Endothelial cell of umbilical vein (primary cell): ENCODE data around the gene INPP5E. TPM values are rescaled to one million over a fixed set of nuclear protein-coding genes. Genes with fewer than 3 reads are reported as not detected.

ENCODE experiments used
- BruUV-seq: library from RNA; stranded (reverse); fragments of 400-500 nt; replicated peaks from 2 replicates; lab custom pipeline; 2021; lab: Mats Ljungman, UMichigan
- CTCF ChIA-PET: fragments of 300-600, 350-600 bp; sonication (Branson Sonifier 250); formaldehyde crosslinking; loops from one replicate; lab custom pipeline; 2021; ENCODE audit warnings: antibody characterized with exemption, inconsistent platforms; lab: Charles Lee
- POLR2A ChIA-PET: fragments of 300-600, 350-600 bp; sonication (Branson Sonifier 250); formaldehyde crosslinking; loops from one replicate; lab custom pipeline; 2021; ENCODE audit warnings: antibody characterized with exemption, inconsistent platforms; lab: Charles Lee
- DNase-seq: peaks from one replicate; pipeline ENCODE4 v3.0.0-alpha.2; 2011; ENCODE audit warnings: low read depth, low spot score
- FAIRE-seq: peaks from 2 replicates; lab custom pipeline; 2011; peaks lifted over from hg19 to GRCh38; lab: Jason Lieb, UNC
- H2AFZ ChIP-seq: 2 replicates; pipeline ENCODE4 v1.6.0; 2012; ENCODE audit warnings: low read depth, low read length, control low read depth, inconsistent platforms
- H3K27ac ChIP-seq: 2 replicates; pipeline ENCODE4 v1.5.1; 2011; ENCODE audit warnings: low read depth, mild to moderate bottlenecking, control low read depth, low read length, moderate library complexity; ENCODE audit not compliant: insufficient read depth
- H3K27me3 ChIP-seq, 2 experiments: 2 replicates each; pipeline versions ENCODE4 v1.6.0 to v1.6.1; 2011; ENCODE audit warnings: low read length in 2 of 2, mixed read lengths in 1 of 2; ENCODE audit not compliant: control insufficient read depth in 2 of 2, insufficient read depth in 2 of 2
- H3K36me3 ChIP-seq, 2 experiments: 2 replicates in 1 of 2; 3 replicates in 1 of 2; pipeline ENCODE4 v1.5.1; 2011; ENCODE audit warnings: low read length in 2 of 2, mild to moderate bottlenecking in 1 of 2, moderate library complexity in 1 of 2; ENCODE audit not compliant: control insufficient read depth in 2 of 2, insufficient read depth in 2 of 2; ENCODE audit errors: extremely low read depth in 1 of 2
- H3K4me1 ChIP-seq: 3 replicates; pipeline ENCODE4 v1.5.1; 2011; ENCODE audit warnings: mild to moderate bottlenecking, low read length; ENCODE audit not compliant: control insufficient read depth, insufficient read depth; ENCODE audit errors: extremely low read depth
- H3K4me2 ChIP-seq: 2 replicates; pipeline ENCODE4 v1.6.1; 2011; ENCODE audit warnings: low read length, control low read depth, mixed read lengths; ENCODE audit not compliant: insufficient read depth
- H3K4me3 ChIP-seq, 3 experiments: fragments of 200-600 bp in 1 of 3; sonication (generic), shearing (Covaris generic) in 1 of 3; replicated peaks in 1 of 3; 2 replicates each; pipeline ENCODE4 v1.5.1; 2011 to 2016; ENCODE audit warnings: control low read depth in 3 of 3, low read length in 3 of 3, mild to moderate bottlenecking in 2 of 3, inconsistent platforms in 1 of 3, low read depth in 1 of 3, moderate library complexity in 1 of 3; ENCODE audit not compliant: insufficient read depth in 1 of 3
- H3K79me2 ChIP-seq: 2 replicates; pipeline ENCODE4 v1.6.0; 2012; ENCODE audit warnings: low read length, inconsistent platforms; ENCODE audit not compliant: control insufficient read depth, insufficient read depth
- H3K9ac ChIP-seq: replicated peaks from 2 replicates; pipeline ENCODE3; 2011; ENCODE audit warnings: low read length, control low read depth; ENCODE audit not compliant: insufficient read depth; ENCODE audit errors: extremely low read depth
- H3K9me1 ChIP-seq: replicated peaks from 3 replicates; pipeline ENCODE4 v1.6.0; 2011; ENCODE audit warnings: mild to moderate bottlenecking, low read length; ENCODE audit not compliant: control insufficient read depth, insufficient read depth; ENCODE audit errors: extremely low read depth
- H3K9me3 ChIP-seq: replicated peaks from 2 replicates; pipeline ENCODE4 v1.5.1; 2012; ENCODE audit warnings: low read length, inconsistent platforms; ENCODE audit not compliant: control insufficient read depth, insufficient read depth
- H4K20me1 ChIP-seq: replicated peaks from 2 replicates; pipeline ENCODE3; 2011; ENCODE audit warnings: mild to moderate bottlenecking, low read length; ENCODE audit not compliant: control insufficient read depth, insufficient read depth; ENCODE audit errors: extremely low read depth
- CTCF ChIP-seq, 2 donors: IDR thresholded peaks; 1 replicate in 1 of 2; 2 replicates in 1 of 2; pipeline ENCODE4 v1.5.1; 2011; ENCODE audit warnings: low read length in 2 of 2, mild to moderate bottlenecking in 2 of 2, moderate library complexity in 2 of 2, control low read depth in 1 of 2, inconsistent platforms in 1 of 2, low read depth in 1 of 2; ENCODE audit not compliant: insufficient read depth in 1 of 2; ENCODE audit errors: extremely low read depth in 1 of 2
- EZH2 ChIP-seq: IDR thresholded peaks from 2 replicates; pipeline ENCODE4 v1.6.1; 2012; ENCODE audit warnings: borderline replicate concordance, low read depth, mild to moderate bottlenecking, moderate library complexity, low read length, inconsistent platforms; ENCODE audit not compliant: severe bottlenecking
- FOS ChIP-seq: IDR thresholded peaks from 2 replicates; pipeline ENCODE4 v1.6.1; 2011; ENCODE audit warnings: mild to moderate bottlenecking, low read length, moderate library complexity, borderline replicate concordance; ENCODE audit not compliant: insufficient read depth
- GATA2 ChIP-seq: IDR thresholded peaks from 2 replicates; pipeline ENCODE4 v1.7.0; 2011; ENCODE audit warnings: low read depth, mild to moderate bottlenecking, moderate library complexity, mixed read lengths, low read length; ENCODE audit not compliant: insufficient read length, insufficient read depth
- JUN ChIP-seq: IDR thresholded peaks from 2 replicates; pipeline ENCODE4 v1.6.1; 2011; ENCODE audit warnings: borderline replicate concordance, low read depth; ENCODE audit not compliant: insufficient read length, insufficient read depth
- MAX ChIP-seq: IDR thresholded peaks from 2 replicates; pipeline ENCODE4 v1.6.1; 2011; ENCODE audit not compliant: insufficient read depth, insufficient read length
- POLR2AphosphoS5 ChIP-seq: IDR thresholded peaks from 2 replicates; pipeline ENCODE4 v1.6.1; 2012; ENCODE audit warnings: low read depth, mild to moderate bottlenecking, control low read depth, low read length, moderate library complexity; ENCODE audit not compliant: insufficient read depth
- dilution Hi-C: fragments of 300-500 bp; cut with MboI; formaldehyde crosslinking; loops from one replicate; pipeline ENCODE4 v1.15.0; 2019; ENCODE audit warnings: low sequenced_read_pairs; ENCODE audit not compliant: extremely low pct_ligation_motif_present
- intact Hi-C: fragments of 100-400 bp; cut with micrococcal nuclease; formaldehyde crosslinking; loops from one replicate; pipeline ENCODE4 v1.10.0; 2022
- polyA plus RNA-seq, 4 experiments: library from polyadenylated mRNA; depleted of rRNA in 3 of 4; stranded (reverse) in 3 of 4; unstranded in 1 of 4; fragments of >200 nt; gene quantifications; 2 replicates each; pipeline versions ENCODE4 v1.2.1 to v1.2.3, GENCODE V29; 2011 to 2012; ENCODE audit warnings: missing spikeins in 1 of 4
- total RNA-seq: library from RNA; stranded (reverse); gene quantifications from 2 replicates; pipeline ENCODE4 v1.2.3, GENCODE V29; 2021

Gene INPP5E
- total and polyA plus RNA-seq, 2 donors (not counting 3 experiments of a cell fraction or from before 2014, with no cell fraction given), result 15.0 to 24.5 TPM

- Histone ChIP-seq H3K4me1 (peaks cover 12% of the 10 kb centered on the region), H3K27me3 (no peaks in the 10 kb centered on the region), H4K20me1 (no peaks in the 10 kb centered on the region), H3K4me2 (peak overlapping the region; percentile 67), H3K9me1 (no peaks in the 10 kb centered on the region), H3K27ac (peak overlapping the region; percentile 8), H3K9ac (peak overlapping the region; percentile 65), H3K79me2 (peaks cover 48% of the 10 kb centered on the region), H3K4me3 (peak overlapping the region; percentile 33 to 76 (median 66)), H3K36me3 (peaks cover 11 to 17% of the 10 kb centered on the region in 2 experiments), H2AFZ (no peak overlapping the region), H3K9me3 (no peaks in the 10 kb centered on the region)
- intact Hi-C loops (loop anchor here (2.0 kb wide), 2 partner anchors 27 to 45 kb away; partner anchors contain the start of genes ENTR1, PMPCA and SEC16A), dilution Hi-C loops (no loop called here)
- FAIRE-seq (peak; percentile 62), DNase-seq (no peak)
- no TSS peak for BruUV-seq
- CTCF ChIA-PET, result interaction anchor here (1.4 kb wide), 1 partner anchor 125 kb away, joined by 5 read pairs; no protein-coding TSS in a partner anchor
- POLR2A ChIA-PET, result no interaction called here
- no peak for TF ChIP-seq GATA2
These were observed 1.7 kb downstream of the INPP5E start for GRCh38 chr9:136437839-136438547.

GRCh38 chr9:136437430-136437829 lies 2.2 kb downstream of the INPP5E start:
- Histone ChIP-seq H3K4me3 (peak overlapping the region in 2 of 3 experiments; percentile 66 to 76), H3K79me2 (peaks cover 48% of the 10 kb centered on the region), H4K20me1 (no peaks in the 10 kb centered on the region), H3K36me3 (peaks cover 11 to 15% of the 10 kb centered on the region in 2 experiments), H3K9me1 (no peaks in the 10 kb centered on the region), H3K4me1 (peaks cover 12% of the 10 kb centered on the region), H3K27me3 (no peaks in the 10 kb centered on the region), H3K9ac (no peak overlapping the region), H2AFZ (no peak overlapping the region), H3K9me3 (no peaks in the 10 kb centered on the region), H3K4me2 (peak overlapping the region; percentile 67), H3K27ac (peak overlapping the region; percentile 8)
- DNase-seq, result no peak
- intact Hi-C loops (no loop called here), dilution Hi-C loops (no loop called here)
- POLR2A ChIA-PET, result no interaction called here
- no peak for FAIRE-seq
- CTCF ChIA-PET, result no interaction called here
- no TSS peak for BruUV-seq
- TF ChIP-seq JUN (no peak), EZH2 (no peak), POLR2AphosphoS5 (no peak), MAX (no peak), GATA2 (no peak), FOS (no peak), CTCF (IDR thresholded peaks at IDR 0.05; ENCODE audit: extremely low read depth in 1 of 2, insufficient read depth in 1 of 2, low read depth in 1 of 2, low read length in 2 of 2) (no peak)
